CD4-positive, alpha-beta memory T cell (primary cell): ENCODE data around the gene FBXO10. TPM values are rescaled to one million over a fixed set of nuclear protein-coding genes. Genes with fewer than 3 reads are reported as not detected.

Source experiments
- CTCF ChIA-PET: fragments of 350-600 bp; sonication (Branson Sonifier 250); formaldehyde crosslinking; loops from one replicate; lab custom pipeline; 2021; ENCODE audit warnings: inconsistent platforms; ENCODE audit not compliant: partially characterized antibody; lab: Charles Lee
- POLR2A ChIA-PET: fragments of 350-600 bp; sonication (Branson Sonifier 250); formaldehyde crosslinking; loops from one replicate; lab custom pipeline; 2021; ENCODE audit not compliant: partially characterized antibody; lab: Charles Lee
- DNase-seq, 5 donors: peaks; one replicate each; pipeline versions ENCODE4 v3.0.0 to v3.0.0-alpha.2; 2020 to 2022; ENCODE audit warnings: mixed read lengths in 1 of 5
- H3K27ac ChIP-seq: one replicate; pipeline ENCODE4 v1.7.0; 2013; ENCODE audit warnings: low read depth, low read length
- H3K27me3 ChIP-seq: 2 replicates; pipeline ENCODE4 v1.7.0; 2013; ENCODE audit warnings: mild to moderate bottlenecking, low read length, moderate library complexity; ENCODE audit not compliant: insufficient read depth
- H3K36me3 ChIP-seq: 2 replicates; pipeline ENCODE4 v1.7.0; 2013; ENCODE audit warnings: mild to moderate bottlenecking, low read length, moderate library complexity; ENCODE audit not compliant: insufficient read depth
- H3K4me1 ChIP-seq: 2 replicates; pipeline ENCODE4 v1.7.0; 2013; ENCODE audit warnings: mild to moderate bottlenecking, low read length, moderate library complexity; ENCODE audit not compliant: insufficient read depth
- H3K4me3 ChIP-seq, 2 donors: one replicate each; pipeline ENCODE4 v1.7.0; 2013; ENCODE audit warnings: low read length in 2 of 2, mild to moderate bottlenecking in 1 of 2
- H3K9me3 ChIP-seq, 2 donors: one replicate each; pipeline ENCODE4 v1.7.0; 2013; ENCODE audit warnings: low read length in 2 of 2, control low read depth in 1 of 2; ENCODE audit not compliant: control insufficient read depth in 1 of 2
- H3K27ac Mint-ChIP-seq, 7 donors: one replicate each; pipeline ENCODE4 v1.8.0; 2020 to 2021; ENCODE audit warnings: mixed read lengths in 7 of 7, mild to moderate bottlenecking in 6 of 7, inconsistent platforms in 3 of 7, moderate library complexity in 3 of 7
- H3K27me3 Mint-ChIP-seq, 2 donors: one replicate each; pipeline ENCODE4 v1.8.0; 2020 to 2021; ENCODE audit warnings: mixed read lengths in 2 of 2
- H3K36me3 Mint-ChIP-seq, 2 donors: one replicate each; pipeline ENCODE4 v1.8.0; 2020 to 2021; ENCODE audit warnings: mixed read lengths in 2 of 2, inconsistent platforms in 1 of 2, mild to moderate bottlenecking in 1 of 2
- H3K4me1 Mint-ChIP-seq, 4 donors: one replicate each; pipeline ENCODE4 v1.8.0; 2020 to 2021; ENCODE audit warnings: mixed read lengths in 4 of 4, mild to moderate bottlenecking in 1 of 4
- H3K4me3 Mint-ChIP-seq, 8 donors: one replicate each; pipeline ENCODE4 v1.8.0; 2020 to 2021; ENCODE audit warnings: mixed read lengths in 8 of 8, mild to moderate bottlenecking in 7 of 8, moderate library complexity in 6 of 8, inconsistent platforms in 3 of 8
- H3K9me3 Mint-ChIP-seq, 8 donors: one replicate each; pipeline ENCODE4 v1.8.0; 2020 to 2021; ENCODE audit warnings: mixed read lengths in 8 of 8, mild to moderate bottlenecking in 5 of 8, inconsistent platforms in 3 of 8, moderate library complexity in 1 of 8
- intact Hi-C: fragments of 100-400 bp; cut with micrococcal nuclease; formaldehyde crosslinking; loops from one replicate; pipeline ENCODE4 v1.15.1; 2023
- polyA plus RNA-seq, 2 donors: library from polyadenylated mRNA; unstranded; fragments of 300-500 nt; fragmentation: Illumina TruSeq; gene quantifications; one replicate each; pipeline ENCODE4 v1.2.3, GENCODE V29; 2021
- total RNA-seq, 2 experiments: library from RNA; stranded (reverse); gene quantifications; one replicate each; pipeline ENCODE4 v1.2.3, GENCODE V29; 2021

Gene FBXO10
- total and polyA plus RNA-seq, 4 experiments from 2014 or later, result 3.2 to 6.1 (median 5.2) TPM

- H3K4me3 ChIP-seq, result no peak overlapping the region
- H3K4me3 Mint-ChIP-seq, result peak overlapping the region; percentile 57 to 77 (median 68)
Measured at GRCh38 chr9:37593883-37594448, 17.8 kb upstream of the FBXO10 start.

DNA sequence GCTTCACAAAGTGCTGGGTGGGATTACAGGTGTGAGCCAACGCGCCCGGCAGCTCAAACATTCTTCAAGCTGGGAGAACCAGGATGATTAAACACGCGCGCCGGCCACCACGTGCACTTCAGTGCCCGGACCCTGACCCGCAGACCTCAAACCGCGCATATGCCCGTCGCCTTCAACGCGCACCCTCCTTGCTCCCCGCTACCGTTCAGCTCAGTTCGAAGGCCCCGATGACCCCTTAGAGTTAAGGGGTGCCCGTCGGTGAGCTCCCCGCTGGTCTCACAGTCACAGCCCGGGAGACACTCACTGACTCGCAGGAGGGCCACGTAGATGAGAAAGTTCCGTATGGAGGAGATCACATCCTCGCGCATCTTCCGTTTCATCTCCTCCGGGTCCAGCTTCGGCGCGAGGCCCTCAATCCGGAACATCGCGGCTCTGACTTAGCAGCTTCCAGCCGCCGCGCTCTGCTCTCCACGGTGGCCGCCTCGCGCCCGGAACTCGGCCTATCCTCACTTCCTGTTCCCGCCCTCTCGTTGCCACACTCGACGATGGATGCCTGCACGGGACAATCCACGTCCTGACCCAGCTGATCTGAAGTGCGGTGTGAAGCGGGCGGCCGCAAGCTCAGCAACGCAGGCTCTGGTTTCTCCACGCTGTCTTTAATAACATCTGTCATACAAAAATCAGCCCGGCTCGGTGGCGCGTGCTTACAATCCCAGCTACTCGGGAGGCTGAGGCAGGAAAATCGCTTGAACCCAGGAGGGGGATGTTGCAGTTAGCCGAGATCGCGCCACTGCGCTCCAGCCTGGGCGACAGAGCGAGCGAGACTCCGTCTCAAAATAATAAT is 16.1 kb upstream of the FBXO10 start, which contains the start of gene TOMM5:
TSS of gene TOMM5 (minus strand) at position 490 of the 844 bp plus-strand sequence. CDS start at position 425, 65 bp downstream.
- intact Hi-C loops, result loop anchor here (1.0 to 5.0 kb wide), 5 partner anchors 64 to 514 kb away; partner anchors contain the start of genes DCAF10, SLC25A51 and ZBTB5
- peaks cover 8 to 25% of the 10 kb centered on the region in 2 donors for H3K36me3 Mint-ChIP-seq
- Histone ChIP-seq H3K4me1 (peaks cover 39% of the 10 kb centered on the region), H3K27me3 (no peaks in the 10 kb centered on the region), H3K9me3 (no peaks in the 10 kb centered on the region), H3K36me3 (peaks cover 18% of the 10 kb centered on the region), H3K27ac (peak within 1 kb of the TSS; percentile 79), H3K4me3 (peak within 1 kb of the TSS; percentile 92 to 100)
- peaks cover 22 to 50% (median 36%) of the 10 kb centered on the region in 4 donors for H3K4me1 Mint-ChIP-seq
- ChIA-PET CTCF (interaction anchor here (0.7 to 7.5 kb wide), 14 partner anchors 9 to 651 kb away, joined by 3 to 40 read pairs (median 4); partner anchors contain the start of genes DCAF10, FBXO10, GRHPR and POLR1E), POLR2A (interaction anchor here (0.7 to 2.8 kb wide), 18 partner anchors 9 to 512 kb away, joined by 3 to 21 read pairs (median 5); partner anchors contain the start of genes EXOSC3, FBXO10, GRHPR and POLR1E)
- peak; percentile 90 to 93 (median 92) for DNase-seq
- H3K9me3 Mint-ChIP-seq, result peaks cover 0 to 5% (median 0%) of the 10 kb centered on the region in 8 donors
- H3K4me3 Mint-ChIP-seq, result peak within 1 kb of the TSS; percentile 97 to 100 (median 98)
- H3K27ac Mint-ChIP-seq, result peak within 1 kb of the TSS; percentile 96 to 99 (median 98)
- peaks cover 3 to 10% of the 10 kb centered on the region in 2 donors for H3K27me3 Mint-ChIP-seq

More at GRCh38 chr9:37593883-37594448, 17.8 kb upstream of the FBXO10 start:
- no peaks in the 10 kb centered on the region for H3K9me3 ChIP-seq
- peaks cover 39% of the 10 kb centered on the region for H3K4me1 ChIP-seq
- H3K36me3 Mint-ChIP-seq, result peaks cover 0 to 12% of the 10 kb centered on the region in 2 donors
- POLR2A ChIA-PET, result interaction anchor here (1.3 kb wide), 1 partner anchor 108 kb away, joined by 4 read pairs; the partner anchor contains the start of gene POLR1E
- intact Hi-C loops, result loop anchor here (1.0 to 5.0 kb wide), 6 partner anchors 12 to 515 kb away; partner anchors contain the start of genes POLR1E and SLC25A51
- CTCF ChIA-PET, result interaction anchor here (0.8 to 7.5 kb wide), 7 partner anchors 10 to 170 kb away, joined by 3 to 40 read pairs (median 4); partner anchors contain the start of genes FBXO10 and POLR1E
- no peak overlapping the region for H3K27ac ChIP-seq
- peaks cover 20 to 47% (median 35%) of the 10 kb centered on the region in 4 donors for H3K4me1 Mint-ChIP-seq
- H3K27me3 Mint-ChIP-seq, result peaks cover 3 to 12% of the 10 kb centered on the region in 2 donors
- DNase-seq, result no peak
- H3K27me3 ChIP-seq, result no peaks in the 10 kb centered on the region
- peak overlapping the region in 4 of 7 donors; percentile 11 to 96 (median 56) for H3K27ac Mint-ChIP-seq
- peaks cover 0 to 5% (median 0%) of the 10 kb centered on the region in 8 donors for H3K9me3 Mint-ChIP-seq
- peaks cover 2% of the 10 kb centered on the region for H3K36me3 ChIP-seq

DNA sequence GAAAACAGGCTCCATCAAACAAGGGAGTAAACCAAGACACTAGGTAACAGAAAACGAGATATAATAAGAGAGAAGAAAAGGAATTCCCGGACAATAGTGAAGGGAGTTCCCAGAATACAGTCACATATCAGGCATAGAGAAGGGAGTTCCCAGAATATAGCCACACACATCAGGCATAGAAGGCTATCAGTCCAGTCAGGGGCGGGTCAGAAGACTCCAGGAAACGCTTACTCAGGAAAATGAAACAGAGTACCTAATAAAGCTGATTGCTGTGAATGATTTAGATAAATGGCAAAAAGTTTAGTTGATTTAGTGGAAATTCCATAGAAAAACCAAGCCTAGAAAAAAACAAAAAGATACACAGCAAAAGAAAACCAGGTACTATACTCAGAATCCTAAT is 11.3 kb upstream of the FBXO10 start:
- H3K4me3 Mint-ChIP-seq, result no peak overlapping the region
- peaks cover 0 to 4% (median 0%) of the 10 kb centered on the region in 8 donors for H3K9me3 Mint-ChIP-seq
- H3K36me3 Mint-ChIP-seq, result peaks cover 33 to 59% of the 10 kb centered on the region in 2 donors
- H3K4me1 Mint-ChIP-seq, result peaks cover 19 to 41% (median 27%) of the 10 kb centered on the region in 4 donors
- no peak overlapping the region for H3K27ac ChIP-seq
- DNase-seq, result no peak
- H3K36me3 ChIP-seq, result peaks cover 55% of the 10 kb centered on the region
- CTCF ChIA-PET, result no interaction called here
- H3K4me1 ChIP-seq, result peaks cover 22% of the 10 kb centered on the region
- H3K9me3 ChIP-seq, result no peaks in the 10 kb centered on the region
- H3K27me3 Mint-ChIP-seq, result peaks cover 0 to 2% of the 10 kb centered on the region in 2 donors
- no peaks in the 10 kb centered on the region for H3K27me3 ChIP-seq
- intact Hi-C loops, result no loop called here
- H3K27ac Mint-ChIP-seq, result peak overlapping the region in 1 of 7 donors; percentile 24
- POLR2A ChIA-PET, result no interaction called here
- H3K4me3 ChIP-seq, result no peak overlapping the region

- Mint-ChIP-seq H3K27ac (peak overlapping the region in 3 of 7 donors; percentile 13 to 35 (median 20)), H3K36me3 (peaks cover 34 to 56% of the 10 kb centered on the region in 2 donors), H3K9me3 (no peaks in the 10 kb centered on the region), H3K4me3 (no peak overlapping the region), H3K27me3 (no peaks in the 10 kb centered on the region), H3K4me1 (peaks cover 5 to 13% (median 7%) of the 10 kb centered on the region in 4 donors)
- ChIA-PET CTCF (interaction anchor here (1.0 to 2.3 kb wide), 2 partner anchors 9 to 330 kb away, joined by 5 to 19 read pairs; partner anchors contain the start of gene TOMM5), POLR2A (interaction anchor here (1.0 to 1.7 kb wide), 2 partner anchors 7 to 9 kb away, joined by 3 to 5 read pairs; partner anchors contain the start of genes FBXO10 and TOMM5)
- Histone ChIP-seq H3K27me3 (no peaks in the 10 kb centered on the region), H3K4me1 (no peaks in the 10 kb centered on the region), H3K9me3 (no peaks in the 10 kb centered on the region), H3K36me3 (peaks cover 58% of the 10 kb centered on the region), H3K27ac (no peak overlapping the region), H3K4me3 (no peak overlapping the region)
- DNase-seq, result no peak
- intact Hi-C loops, result loop anchor here (5.0 kb wide), 1 partner anchor 169 kb away; the partner anchor contains the start of gene TRMT10B
Measured at GRCh38 chr9:37583522-37584121, 7.4 kb upstream of the FBXO10 start.

DNA sequence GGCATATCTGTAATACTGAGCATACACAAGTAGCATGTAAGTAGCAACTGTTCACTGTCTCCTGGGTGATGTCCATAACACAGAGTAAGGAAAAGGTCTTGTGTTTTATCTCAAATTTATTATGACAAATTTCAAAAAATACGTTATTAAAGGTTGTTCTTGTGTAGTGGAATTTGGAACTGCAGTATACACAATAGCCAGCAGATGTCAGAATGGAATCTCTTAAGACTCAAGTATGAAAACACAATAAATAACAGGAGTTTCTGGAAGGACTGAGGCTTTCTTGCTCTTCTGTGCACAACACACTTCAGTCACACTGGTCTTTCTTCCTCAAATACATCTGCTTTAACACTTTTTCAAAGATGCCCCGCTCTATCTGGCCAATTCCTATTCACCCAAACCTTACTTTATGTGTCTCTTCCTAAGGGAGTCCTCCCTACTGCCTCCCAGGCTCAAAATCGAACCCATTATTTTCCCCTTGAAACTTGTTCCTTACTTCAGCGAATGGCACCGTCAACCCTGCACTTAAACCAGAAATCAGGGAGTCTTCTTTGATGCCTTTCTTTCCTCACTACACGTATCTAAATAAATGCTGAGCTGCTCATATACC is 6.5 kb upstream of the FBXO10 start:
- intact Hi-C loops, result loop anchor here (1.0 to 5.0 kb wide), 2 partner anchors 12 to 170 kb away; partner anchors contain the start of gene TRMT10B
- Histone ChIP-seq H3K9me3 (no peaks in the 10 kb centered on the region), H3K27me3 (no peaks in the 10 kb centered on the region), H3K4me1 (no peaks in the 10 kb centered on the region), H3K36me3 (peaks cover 48% of the 10 kb centered on the region), H3K27ac (no peak overlapping the region), H3K4me3 (no peak overlapping the region)
- ChIA-PET CTCF (interaction anchor here (2.3 kb wide), 1 partner anchor 10 kb away, joined by 19 read pairs; the partner anchor contains the start of gene TOMM5), POLR2A (interaction anchor here (1.0 to 1.5 kb wide), 2 partner anchors 9 to 10 kb away, joined by 3 to 8 read pairs; partner anchors contain the start of gene TOMM5)
- Mint-ChIP-seq H3K27me3 (no peaks in the 10 kb centered on the region), H3K27ac (peak overlapping the region in 4 of 7 donors; percentile 1 to 70 (median 28)), H3K4me3 (no peak overlapping the region), H3K36me3 (peaks cover 30 to 49% of the 10 kb centered on the region in 2 donors), H3K4me1 (peaks cover 3 to 10% (median 6%) of the 10 kb centered on the region in 4 donors), H3K9me3 (no peaks in the 10 kb centered on the region)
- peak in 4 of 5 donors; percentile 22 to 42 (median 32) for DNase-seq
